K562 (cell line): ENCODE data around the gene CCDC33. TPM values are rescaled to one million over a fixed set of nuclear protein-coding genes. Genes with fewer than 3 reads are reported as not detected.
"Not testable (repeated sequence)": the region's sequence is repeated elsewhere in the genome, so short reads cannot be mapped to it uniquely, and the experiment has no call there.

Source experiments
- ATAC-seq: fragments of 200-7000 bp; cut with Tn5 transposase; 3 replicates; pipeline ENCODE4 v1.9.1; 2020; ENCODE audit warnings: moderate library complexity
- BruUV-seq: library from RNA; stranded (reverse); fragments of 400-500 nt; replicated peaks from 2 replicates; lab custom pipeline; 2021; lab: Mats Ljungman, UMichigan
- CTCF ChIA-PET: fragments of 300-600 bp; formaldehyde crosslinking; extraction: SDS; loops from one replicate; lab custom pipeline; 2021; ENCODE audit warnings: low intra/inter-chr PET ratio; lab: Yijun Ruan, JAX
- POLR2A ChIA-PET: fragments of 300-600, 350-650 bp; sonication (Branson Sonifier 250); formaldehyde crosslinking; extraction: SDS; loops from one replicate; lab custom pipeline; 2021; ENCODE audit warnings: antibody characterized with exemption, inconsistent platforms; lab: Yijun Ruan, JAX
- DNase-seq, 4 experiments: peaks; one replicate each; pipeline versions ENCODE4 v3.0.0 to v3.0.0-alpha.2; 2011 to 2018; ENCODE audit warnings: low spot score in 3 of 4, mixed read lengths in 3 of 4; ENCODE audit errors: extremely low read depth in 1 of 4
- FAIRE-seq: peaks from 2 replicates; lab custom pipeline; 2011; peaks lifted over from hg19 to GRCh38; lab: Jason Lieb, UNC
- H2AFZ ChIP-seq: 2 replicates; pipeline ENCODE4 v1.6.0; 2011; ENCODE audit warnings: low read depth, low read length, control low read depth, inconsistent platforms
- H3K27ac ChIP-seq: fragments of 200-600 bp; 3 replicates; pipeline ENCODE4 v1.8.0; 2011; ENCODE audit warnings: low read depth, mild to moderate bottlenecking, control low read depth, inconsistent platforms, low read length, moderate library complexity, mixed read lengths; ENCODE audit errors: extremely low read depth
- H3K27me3 ChIP-seq, 2 experiments: fragments of 300-600 bp in 1 of 2; 2 replicates in 1 of 2; 3 replicates in 1 of 2; pipeline versions ENCODE4 v1.6.0 to v1.8.0; 2011; ENCODE audit warnings: inconsistent platforms in 2 of 2, low read length in 2 of 2, mild to moderate bottlenecking in 1 of 2, mixed read lengths in 1 of 2, moderate library complexity in 1 of 2; ENCODE audit not compliant: control insufficient read depth in 2 of 2, insufficient read depth in 2 of 2
- H3K36me3 ChIP-seq: fragments of 300-600 bp; 3 replicates; pipeline ENCODE4 v1.8.0; 2011; ENCODE audit warnings: mild to moderate bottlenecking, low read length, inconsistent platforms; ENCODE audit not compliant: control insufficient read depth, insufficient read depth
- H3K4me1 ChIP-seq, 2 experiments: fragments of 200-600 bp in 1 of 2; replicated peaks in 1 of 2; 2 replicates in 1 of 2; 3 replicates in 1 of 2; pipeline versions ENCODE4 v1.5.1 to v1.8.0; 2011; ENCODE audit warnings: inconsistent platforms in 2 of 2, low read length in 2 of 2, mild to moderate bottlenecking in 1 of 2, mixed read lengths in 1 of 2, moderate library complexity in 1 of 2; ENCODE audit not compliant: control insufficient read depth in 2 of 2, insufficient read depth in 2 of 2
- H3K4me2 ChIP-seq: 2 replicates; pipeline ENCODE4 v1.6.1; 2011; ENCODE audit warnings: low read length, control low read depth, inconsistent platforms, mixed read lengths; ENCODE audit not compliant: insufficient read depth
- H3K4me3 ChIP-seq: fragments of 200-600 bp; sonication (generic), shearing (Covaris generic); 2 replicates; pipeline ENCODE4 v1.5.1; 2016; ENCODE audit warnings: control low read depth, inconsistent platforms
- H3K79me2 ChIP-seq: fragments of 200-600 bp; 3 replicates; pipeline ENCODE4 v1.8.0; 2011; ENCODE audit warnings: low read length, inconsistent platforms; ENCODE audit not compliant: control insufficient read depth, insufficient read depth
- H3K9ac ChIP-seq, 2 experiments: 2 replicates each; pipeline versions ENCODE4 v1.6.0 to v1.6.1; 2011; ENCODE audit warnings: low read depth in 2 of 2, low read length in 2 of 2, control low read depth in 1 of 2, inconsistent platforms in 1 of 2, mild to moderate bottlenecking in 1 of 2, mixed read lengths in 1 of 2; ENCODE audit not compliant: insufficient read depth in 1 of 2
- H3K9me1 ChIP-seq: one replicate; pipeline ENCODE4 v1.6.0; 2011; ENCODE audit warnings: inconsistent platforms, mild to moderate bottlenecking, low read length, moderate library complexity; ENCODE audit not compliant: control insufficient read depth, insufficient read depth
- H3K9me3 ChIP-seq: replicated peaks from 2 replicates; pipeline ENCODE4 v1.5.1; 2011; ENCODE audit warnings: low read depth, low read length, inconsistent platforms; ENCODE audit not compliant: control insufficient read depth, insufficient read depth
- H4K20me1 ChIP-seq: replicated peaks from 2 replicates; pipeline ENCODE4 v1.6.1; 2011; ENCODE audit warnings: low read length, inconsistent platforms, mixed read lengths; ENCODE audit not compliant: control insufficient read depth, insufficient read depth
- CBX3 ChIP-seq, 2 experiments: IDR thresholded peaks; 1 replicate in 1 of 2; 2 replicates in 1 of 2; pipeline ENCODE4 v1.6.1; 2012; ENCODE audit warnings: inconsistent platforms in 2 of 2, low read length in 2 of 2, borderline replicate concordance in 1 of 2, control low read depth in 1 of 2
- KDM5B ChIP-seq: fragments of 200-600 bp; sonication (generic); IDR thresholded peaks from 2 replicates; pipeline ENCODE4 v1.6.1; 2012; ENCODE audit warnings: low read depth, mild to moderate bottlenecking, moderate library complexity, low read length, control low read depth, inconsistent platforms; ENCODE audit not compliant: insufficient replicate concordance
- RBM22 ChIP-seq: fragments of 200-400 bp; formaldehyde crosslinking; IDR thresholded peaks from 2 replicates; pipeline ENCODE4 v1.6.1; 2018; ENCODE audit warnings: low read length, low read depth; ENCODE audit not compliant: poor library complexity, severe bottlenecking
- ZFP1 ChIP-seq: fragments of 450-650 bp; formaldehyde crosslinking; IDR thresholded peaks from 2 replicates; pipeline ENCODE4 v1.4.0; 2020; ENCODE audit warnings: mild to moderate bottlenecking, mixed read lengths
- WGBS: fragments of 100-300 bp; shearing (Covaris generic); methylation state at CpG from one replicate; pipeline ENCODE4 v1.1.6; 2016; ENCODE audit warnings: low coverage, mixed read lengths; ENCODE audit not compliant: insufficient coverage; ENCODE audit errors: missing lambda C conversion rate; 5-methylcytosine and 5-hydroxymethylcytosine counted together
- in situ Hi-C: fragments of 300-500 bp; cut with MboI; formaldehyde crosslinking; loops from 4 replicates; pipeline ENCODE4 v1.15.0; 2018; ENCODE audit warnings: inconsistent platforms, mixed read lengths
- intact Hi-C: fragments of 100-400 bp; cut with micrococcal nuclease; formaldehyde crosslinking; loops from 2 replicates; pipeline ENCODE4 v1.14.2; 2022
- polyA plus RNA-seq, 8 experiments: library from polyadenylated mRNA; depleted of rRNA in 4 of 8; stranded (reverse) in 5 of 8; unstranded in 3 of 8; fragments of >200 nt; fragmentation: Nextera tagmentation in 2 of 8; fragmentation: Illumina TruSeq in 1 of 8; extraction: Ambion mirVana in 2 of 8; extraction: Trizol in 1 of 8; gene quantifications; 2 replicates each; pipeline versions ENCODE4 v1.2.1 to v1.2.3, GENCODE V29; 2011 to 2014; ENCODE audit warnings: inconsistent platforms in 1 of 8, missing spikeins in 1 of 8
- total RNA-seq, 7 experiments: library from RNA; depleted of rRNA in 6 of 7; stranded (reverse); fragments of >200 nt in 6 of 7; fragmentation: Illumina TruSeq in 2 of 7; extraction: Trizol in 2 of 7; gene quantifications; 2 replicates each; pipeline versions ENCODE4 v1.2.1 to v1.2.3, GENCODE V29; 2011 to 2021; ENCODE audit warnings: low replicate concordance in 1 of 7
- TF ChIP-seq, protein P1 (sequence below): fragments of 250-450 bp; sonication (Bioruptor Pico); IDR thresholded peaks from 2 replicates; pipeline ENCODE4 v1.4.0; 2020; ENCODE audit warnings: borderline replicate concordance

The CCDC33 gene
- total and polyA plus RNA-seq, 9 of the 15 experiments (the other 6 are each of a cell fraction or from before 2014, with no cell fraction given) = 0.08 to 1.1 (median 0.15) TPM; not detected in 4

- no peak for TF ChIP-seq ZFP1 (CRISPR knock-in tag)
- no peak for TF ChIP-seq RBM22
- no peak for TF ChIP-seq KDM5B
- TF ChIP-seq, protein P1, sequence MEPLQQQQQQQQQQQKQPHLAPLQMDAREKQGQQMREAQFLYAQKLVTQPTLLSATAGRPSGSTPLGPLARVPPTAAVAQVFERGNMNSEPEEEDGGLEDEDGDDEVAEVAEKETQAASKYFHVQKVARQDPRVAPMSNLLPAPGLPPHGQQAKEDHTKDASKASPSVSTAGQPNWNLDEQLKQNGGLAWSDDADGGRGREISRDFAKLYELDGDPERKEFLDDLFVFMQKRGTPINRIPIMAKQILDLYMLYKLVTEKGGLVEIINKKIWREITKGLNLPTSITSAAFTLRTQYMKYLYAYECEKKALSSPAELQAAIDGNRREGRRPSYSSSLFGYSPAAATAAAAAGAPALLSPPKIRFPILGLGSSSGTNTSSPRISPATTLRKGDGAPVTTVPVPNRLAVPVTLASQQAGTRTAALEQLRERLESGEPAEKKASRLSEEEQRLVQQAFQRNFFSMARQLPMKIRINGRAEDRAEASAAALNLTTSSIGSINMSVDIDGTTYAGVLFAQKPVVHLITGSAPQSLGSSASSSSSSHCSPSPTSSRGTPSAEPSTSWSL (CRISPR knock-in tag) = no peak
These were observed 116.3 kb downstream of the CCDC33 start (continued) for GRCh38 chr15:74352393-74352910.

DNA sequence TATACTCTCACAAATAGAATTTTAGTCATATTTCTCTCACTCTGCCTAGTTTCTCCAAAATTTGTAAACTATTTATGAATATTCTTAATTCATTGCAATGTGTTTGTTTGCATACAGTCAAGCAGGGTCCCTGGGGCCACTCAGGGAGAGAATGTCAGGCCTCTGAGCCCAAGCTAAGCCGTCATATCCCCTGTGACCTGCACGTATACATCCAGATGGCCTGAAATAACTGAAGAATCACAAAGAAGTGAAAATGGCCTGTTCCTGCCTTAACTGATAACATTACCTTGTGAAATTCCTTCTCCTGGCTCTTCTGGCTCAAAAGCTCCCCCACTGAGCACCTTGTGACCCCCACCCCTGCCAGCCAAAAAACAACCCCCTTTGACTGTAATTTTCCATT lies 117.9 kb downstream of the CCDC33 start:
- H3K79me2 ChIP-seq, H3K27me3 ChIP-seq, H3K9ac ChIP-seq, H3K4me3 ChIP-seq, H3K4me1 ChIP-seq, H3K27ac ChIP-seq, H3K9me1 ChIP-seq, H3K36me3 ChIP-seq, FAIRE-seq, intact Hi-C loops, DNase-seq, BruUV-seq, in situ Hi-C loops, H2AFZ ChIP-seq, H4K20me1 ChIP-seq, H3K4me2 ChIP-seq, ATAC-seq, H3K9me3 ChIP-seq: not testable (repeated sequence)
- POLR2A ChIA-PET = interaction anchor here (0.6 kb wide), 2 partner anchors 23 to 95 kb away, joined by 3 read pairs; no protein-coding TSS in a partner anchor
- WGBS = 13% methylated on average over 2 of the region's 2 CpGs
- TF ChIP-seq CBX3 (IDR thresholded peaks at IDR 0.05; ENCODE audit: borderline replicate concordance in 1 of 2, low read length in 2 of 2) = peak in 1 of 2 experiments; percentile 37; a peak in 1 of 3 replicates
- CTCF ChIA-PET = interaction anchor here (0.6 kb wide), 1 partner anchor 1175 kb away, joined by 3 read pairs; no protein-coding TSS in a partner anchor

DNA sequence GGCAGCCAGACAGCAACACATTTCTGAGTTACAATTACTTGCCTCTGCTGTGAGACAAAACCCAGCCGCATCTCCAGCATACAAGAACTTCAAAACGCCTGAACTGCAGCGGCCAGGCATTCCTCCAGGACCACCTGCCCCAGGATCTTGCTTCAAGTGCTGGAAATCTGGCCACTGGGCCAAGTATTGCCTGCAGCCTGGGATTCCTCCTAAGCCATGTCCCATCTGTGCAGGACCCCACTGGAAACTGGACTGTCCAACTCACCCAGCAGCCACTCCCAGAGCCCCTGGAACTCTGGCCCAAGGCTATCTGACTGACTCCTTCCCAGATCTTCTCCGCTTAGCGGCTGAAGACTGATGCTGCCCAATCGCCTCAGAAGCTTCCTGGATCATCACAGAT lies 119.9 kb downstream of the CCDC33 start:
- H3K36me3 ChIP-seq, intact Hi-C loops, H4K20me1 ChIP-seq, in situ Hi-C loops, H3K9me1 ChIP-seq, DNase-seq, H3K9ac ChIP-seq, H3K27ac ChIP-seq, H3K79me2 ChIP-seq, H3K9me3 ChIP-seq, CTCF ChIA-PET, H3K4me1 ChIP-seq, ATAC-seq, H3K4me3 ChIP-seq, BruUV-seq, H2AFZ ChIP-seq, FAIRE-seq, H3K4me2 ChIP-seq, H3K27me3 ChIP-seq: not testable (repeated sequence)
- POLR2A ChIA-PET = interaction anchor here (0.7 kb wide), 1 partner anchor 226 kb away, joined by 3 read pairs; no protein-coding TSS in a partner anchor
- WGBS = 0% methylated on average over 6 of the region's 6 CpGs
